Urinary bladder (tissue), 4 donors: ENCODE results near the gene SCIMP. TPM values are rescaled to one million over a fixed set of nuclear protein-coding genes. Genes with fewer than 3 reads are reported as not detected.
"Not testable (repeated sequence)": the region's sequence is repeated elsewhere in the genome, so short reads cannot be mapped to it uniquely, and the experiment has no call there.

Source experiments
- DNase-seq: peaks from one replicate; pipeline ENCODE4 v3.0.0-alpha.2; 2015; ENCODE audit errors: extremely low spot score
- H3K27ac ChIP-seq: one replicate; pipeline ENCODE4 v1.5.1; 2013; ENCODE audit warnings: low read depth, mild to moderate bottlenecking, moderate library complexity
- H3K36me3 ChIP-seq: one replicate; pipeline ENCODE4 v1.6.1; 2013; ENCODE audit warnings: mild to moderate bottlenecking, moderate library complexity; ENCODE audit not compliant: insufficient read depth
- H3K4me1 ChIP-seq: one replicate; pipeline ENCODE4 v1.6.1; 2013; ENCODE audit warnings: mild to moderate bottlenecking, moderate library complexity; ENCODE audit not compliant: insufficient read depth
- H3K4me3 ChIP-seq: one replicate; pipeline ENCODE4 v1.5.1; 2013; ENCODE audit warnings: low read depth, low read length
- WGBS: extraction: QIAGEN DNeasy Blood & Tissue Kit; methylation state at CpG from one replicate; pipeline ENCODE4 v1.1.7; 2013; 5-methylcytosine and 5-hydroxymethylcytosine counted together
- polyA plus RNA-seq: library from polyadenylated mRNA; stranded (reverse); fragments of 200-250 nt; gene quantifications from one replicate; pipeline ENCODE4 v1.2.3, GENCODE V29; 2013
- total RNA-seq: library from RNA; depleted of rRNA; stranded (reverse); fragments of >200 nt; gene quantifications from one replicate; pipeline ENCODE4 v1.2.3, GENCODE V29; 2014
- donor health status: healthy with polysubstance abuse.
- donor health status: healthy.

The SCIMP gene
- total and polyA plus RNA-seq, 2 donors: 0.42 to 3.3 TPM

- Histone ChIP-seq H3K36me3 (no peaks in the 10 kb centered on the region), H3K4me3 (no peak overlapping the region), H3K4me1 (no peaks in the 10 kb centered on the region), H3K27ac (no peak overlapping the region)
- no peak for DNase-seq
- WGBS: 74% methylated on average over 7 of the region's 7 CpGs
Measured at GRCh38 chr17:5254414-5254813, 19.8 kb upstream of the SCIMP start.

GRCh38 chr17:5249615-5250014 lies 15.0 kb upstream of the SCIMP start:
- Histone ChIP-seq H3K4me3 (no peak overlapping the region), H3K27ac (no peak overlapping the region), H3K4me1 (no peaks in the 10 kb centered on the region), H3K36me3 (no peaks in the 10 kb centered on the region)
- peak; percentile 32 for DNase-seq
- under 1% methylated on average over 4 of the region's 4 CpGs for WGBS

GRCh38 chr17:5248821-5249479 lies 14.3 kb upstream of the SCIMP start:
- H3K4me1 ChIP-seq: no peaks in the 10 kb centered on the region
- 64% methylated on average over 22 of the region's 22 CpGs for WGBS
- no peak overlapping the region for H3K4me3 ChIP-seq
- DNase-seq: no peak
- no peak overlapping the region for H3K27ac ChIP-seq
- H3K36me3 ChIP-seq: no peaks in the 10 kb centered on the region

- no peak overlapping the region for H3K27ac ChIP-seq
- no peak for DNase-seq
- no peak overlapping the region for H3K4me3 ChIP-seq
Measured at GRCh38 chr17:5247621-5248020, 13.0 kb upstream of the SCIMP start.

GRCh38 chr17:5241861-5242671 lies 7.4 kb upstream of the SCIMP start:
- Histone ChIP-seq H3K27ac (no peak overlapping the region), H3K4me1 (no peaks in the 10 kb centered on the region), H3K36me3 (no peaks in the 10 kb centered on the region), H3K4me3 (no peak overlapping the region)
- DNase-seq: no peak
- WGBS: 72% methylated on average over 10 of the region's 10 CpGs

More at GRCh38 chr17:5247621-5248020, 13.0 kb upstream of the SCIMP start:
- H3K36me3 ChIP-seq: no peaks in the 10 kb centered on the region
- 84% methylated on average over 8 of the region's 8 CpGs for WGBS
- H3K4me1 ChIP-seq: no peaks in the 10 kb centered on the region

- H3K27ac ChIP-seq, H3K4me1 ChIP-seq, H3K4me3 ChIP-seq, H3K36me3 ChIP-seq, DNase-seq: not testable (repeated sequence)
- WGBS: 82% methylated on average over 7 of the region's 7 CpGs
Measured at GRCh38 chr17:5239769-5240168, 5.1 kb upstream of the SCIMP start.

- Histone ChIP-seq H3K4me3 (no peak overlapping the region), H3K27ac (no peak overlapping the region), H3K36me3 (no peaks in the 10 kb centered on the region), H3K4me1 (no peaks in the 10 kb centered on the region)
- DNase-seq: no peak
- 67% methylated on average over 4 of the region's 4 CpGs for WGBS
Measured at GRCh38 chr17:5238333-5238732, 3.7 kb upstream of the SCIMP start.

- DNase-seq: no peak
- no peak overlapping the region for H3K27ac ChIP-seq
- WGBS: 29% methylated on average over 6 of the region's 6 CpGs
- no peaks in the 10 kb centered on the region for H3K36me3 ChIP-seq
- H3K4me1 ChIP-seq: no peaks in the 10 kb centered on the region
- no peak overlapping the region for H3K4me3 ChIP-seq
Measured at GRCh38 chr17:5237541-5238016, 2.9 kb upstream of the SCIMP start.

GRCh38 chr17:5236938-5237540 lies 2.4 kb upstream of the SCIMP start:
- 77% methylated on average over 3 of the region's 3 CpGs for WGBS
- no peaks in the 10 kb centered on the region for H3K4me1 ChIP-seq
- H3K4me3 ChIP-seq: no peak overlapping the region
- H3K27ac ChIP-seq: no peak overlapping the region
- DNase-seq: no peak
- no peaks in the 10 kb centered on the region for H3K36me3 ChIP-seq

GRCh38 chr17:5233492-5233891 lies 1.2 kb downstream of the SCIMP start:
- 95% methylated on average over 7 of the region's 7 CpGs for WGBS
- not testable (repeated sequence) for H3K4me1 ChIP-seq, H3K36me3 ChIP-seq, DNase-seq, H3K4me3 ChIP-seq, H3K27ac ChIP-seq

GRCh38 chr17:5226940-5227878 lies 7.5 kb downstream of the SCIMP start:
- no peaks in the 10 kb centered on the region for H3K4me1 ChIP-seq
- H3K36me3 ChIP-seq: no peaks in the 10 kb centered on the region
- DNase-seq: no peak
- WGBS: 94% methylated on average over 15 of the region's 15 CpGs
- H3K4me3 ChIP-seq: no peak overlapping the region
- no peak overlapping the region for H3K27ac ChIP-seq

- H3K36me3 ChIP-seq: no peaks in the 10 kb centered on the region
- H3K4me1 ChIP-seq: no peaks in the 10 kb centered on the region
- H3K27ac ChIP-seq: no peak overlapping the region
- WGBS: 88% methylated on average over 17 of the region's 17 CpGs
- DNase-seq: no peak
- no peak overlapping the region for H3K4me3 ChIP-seq
Measured at GRCh38 chr17:5225668-5226457, 8.8 kb downstream of the SCIMP start.
